HL-60 (cell line): ENCODE measurements around the gene BACE1-AS.

Experiments
- DNase-seq, 2 experiments: peaks; one replicate each; pipeline ENCODE4 v3.0.0-alpha.2; 2010 to 2020; ENCODE audit warnings: low read depth in 1 of 2, low spot score in 1 of 2
- H3K27ac ChIP-seq: fragments of 250-450 bp; sonication (Bioruptor Pico); replicated peaks from 2 replicates; pipeline ENCODE4 v1.5.1; 2020; ENCODE audit warnings: mild to moderate bottlenecking, moderate library complexity
- H3K27me3 ChIP-seq: fragments of 250-450 bp; sonication (Bioruptor Pico); 2 replicates; pipeline ENCODE4 v1.5.1; 2021; ENCODE audit warnings: mild to moderate bottlenecking, moderate library complexity; ENCODE audit not compliant: insufficient read depth, poor library complexity, severe bottlenecking
- H3K4me3 ChIP-seq: replicated peaks from 2 replicates; pipeline ENCODE4 v1.5.1; 2011; ENCODE audit warnings: mild to moderate bottlenecking, control low read depth, low read length; ENCODE audit not compliant: insufficient read depth
- GABPA ChIP-seq: IDR thresholded peaks from 2 replicates; pipeline ENCODE4 v1.6.1; 2012; ENCODE audit warnings: low read depth
- POLR2AphosphoS5 ChIP-seq: IDR thresholded peaks from 2 replicates; pipeline ENCODE4 v1.6.1; 2012; ENCODE audit warnings: low read depth
- SPI1 ChIP-seq: IDR thresholded peaks from 2 replicates; pipeline ENCODE4 v1.6.1; 2012; ENCODE audit warnings: low read depth, mild to moderate bottlenecking, borderline replicate concordance
- TF ChIP-seq, protein P1 (sequence below): IDR thresholded peaks from 2 replicates; pipeline ENCODE4 v1.6.1; 2012; ENCODE audit warnings: low read depth; ENCODE audit not compliant: insufficient replicate concordance
- TF ChIP-seq, protein P2 (sequence below): IDR thresholded peaks from one replicate; pipeline ENCODE4 v1.5.1; 2011; ENCODE audit warnings: low read length, control low read depth, inconsistent platforms; ENCODE audit not compliant: insufficient read depth

The BACE1-AS gene

DNA sequence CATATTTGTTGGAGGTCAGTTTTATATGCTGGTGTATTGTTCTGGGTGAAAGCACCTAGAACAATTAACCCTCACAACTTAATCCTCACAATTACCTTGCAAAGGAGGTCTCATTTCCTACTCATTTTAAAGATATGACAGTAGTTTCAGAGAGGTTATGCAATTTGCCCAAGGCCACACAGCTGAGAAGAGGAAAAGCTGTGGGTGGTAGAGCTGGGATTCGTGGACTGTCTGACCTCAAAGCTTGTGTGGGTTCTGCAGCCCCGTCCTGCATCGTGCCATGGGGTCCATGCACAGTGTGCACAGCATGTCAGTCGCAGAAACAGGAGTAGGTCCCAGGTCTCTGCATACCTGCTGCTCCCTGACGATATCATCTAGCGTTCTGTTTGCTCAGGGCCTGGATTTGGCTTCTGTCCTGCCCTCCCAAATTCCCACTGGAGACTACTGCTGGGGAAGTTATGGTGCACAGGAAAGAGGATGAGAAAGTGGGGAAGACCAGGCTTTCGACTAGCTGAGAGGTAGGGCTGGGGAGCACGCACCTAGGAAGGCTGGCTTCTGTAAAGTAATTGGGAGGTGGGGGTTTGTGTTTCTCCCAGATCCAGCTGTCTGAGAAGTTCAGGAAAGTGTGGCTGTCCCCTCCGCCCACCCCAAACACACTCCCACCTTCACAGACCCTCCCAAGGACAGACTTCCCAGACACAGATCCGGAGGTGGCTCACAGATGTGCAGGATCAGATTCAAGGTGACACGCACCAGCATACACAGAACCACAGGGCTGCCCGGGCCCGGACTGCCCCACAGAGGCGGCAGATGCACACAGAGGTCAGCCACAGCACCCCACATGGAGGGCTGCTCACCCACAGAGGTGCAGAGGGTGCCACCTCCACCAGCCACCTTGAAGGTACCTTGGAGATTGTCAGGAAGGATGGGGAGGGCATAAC, 23.0 kb downstream of the BACE1-AS start:
- TF ChIP-seq SPI1, result no peak
- no peak for TF ChIP-seq GABPA
- TF ChIP-seq, protein P1, sequence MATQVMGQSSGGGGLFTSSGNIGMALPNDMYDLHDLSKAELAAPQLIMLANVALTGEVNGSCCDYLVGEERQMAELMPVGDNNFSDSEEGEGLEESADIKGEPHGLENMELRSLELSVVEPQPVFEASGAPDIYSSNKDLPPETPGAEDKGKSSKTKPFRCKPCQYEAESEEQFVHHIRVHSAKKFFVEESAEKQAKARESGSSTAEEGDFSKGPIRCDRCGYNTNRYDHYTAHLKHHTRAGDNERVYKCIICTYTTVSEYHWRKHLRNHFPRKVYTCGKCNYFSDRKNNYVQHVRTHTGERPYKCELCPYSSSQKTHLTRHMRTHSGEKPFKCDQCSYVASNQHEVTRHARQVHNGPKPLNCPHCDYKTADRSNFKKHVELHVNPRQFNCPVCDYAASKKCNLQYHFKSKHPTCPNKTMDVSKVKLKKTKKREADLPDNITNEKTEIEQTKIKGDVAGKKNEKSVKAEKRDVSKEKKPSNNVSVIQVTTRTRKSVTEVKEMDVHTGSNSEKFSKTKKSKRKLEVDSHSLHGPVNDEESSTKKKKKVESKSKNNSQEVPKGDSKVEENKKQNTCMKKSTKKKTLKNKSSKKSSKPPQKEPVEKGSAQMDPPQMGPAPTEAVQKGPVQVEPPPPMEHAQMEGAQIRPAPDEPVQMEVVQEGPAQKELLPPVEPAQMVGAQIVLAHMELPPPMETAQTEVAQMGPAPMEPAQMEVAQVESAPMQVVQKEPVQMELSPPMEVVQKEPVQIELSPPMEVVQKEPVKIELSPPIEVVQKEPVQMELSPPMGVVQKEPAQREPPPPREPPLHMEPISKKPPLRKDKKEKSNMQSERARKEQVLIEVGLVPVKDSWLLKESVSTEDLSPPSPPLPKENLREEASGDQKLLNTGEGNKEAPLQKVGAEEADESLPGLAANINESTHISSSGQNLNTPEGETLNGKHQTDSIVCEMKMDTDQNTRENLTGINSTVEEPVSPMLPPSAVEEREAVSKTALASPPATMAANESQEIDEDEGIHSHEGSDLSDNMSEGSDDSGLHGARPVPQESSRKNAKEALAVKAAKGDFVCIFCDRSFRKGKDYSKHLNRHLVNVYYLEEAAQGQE, result no peak
- DNase-seq, result no peak
- Histone ChIP-seq H3K27ac (no peak overlapping the region), H3K27me3 (peaks cover 10% of the 10 kb centered on the region), H3K4me3 (no peak overlapping the region)

DNA sequence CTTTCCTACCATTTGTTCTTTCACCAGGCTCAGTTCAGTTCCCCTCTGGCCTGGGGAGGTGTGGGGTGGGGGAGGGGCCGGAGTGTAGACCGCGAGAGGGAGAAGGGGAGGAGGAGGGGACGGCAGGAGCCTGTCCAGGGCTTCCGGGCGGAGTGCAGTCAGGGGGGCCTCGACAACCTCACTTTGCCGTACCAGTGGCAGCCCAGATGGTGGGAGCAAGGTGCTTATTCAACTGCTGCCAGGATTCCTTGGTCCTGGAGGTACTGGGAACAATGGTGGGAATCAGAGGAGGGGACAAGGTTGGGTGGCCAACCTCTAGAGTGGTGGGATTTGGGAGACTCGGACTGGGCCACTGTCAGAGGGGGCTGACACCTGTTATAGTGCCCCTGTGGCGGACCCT, 23.7 kb downstream of the BACE1-AS start:
- H3K27ac ChIP-seq, result no peak overlapping the region
- TF ChIP-seq, protein P1, result no peak
- no peak for TF ChIP-seq GABPA
- TF ChIP-seq SPI1, result no peak
- TF ChIP-seq, protein P2, sequence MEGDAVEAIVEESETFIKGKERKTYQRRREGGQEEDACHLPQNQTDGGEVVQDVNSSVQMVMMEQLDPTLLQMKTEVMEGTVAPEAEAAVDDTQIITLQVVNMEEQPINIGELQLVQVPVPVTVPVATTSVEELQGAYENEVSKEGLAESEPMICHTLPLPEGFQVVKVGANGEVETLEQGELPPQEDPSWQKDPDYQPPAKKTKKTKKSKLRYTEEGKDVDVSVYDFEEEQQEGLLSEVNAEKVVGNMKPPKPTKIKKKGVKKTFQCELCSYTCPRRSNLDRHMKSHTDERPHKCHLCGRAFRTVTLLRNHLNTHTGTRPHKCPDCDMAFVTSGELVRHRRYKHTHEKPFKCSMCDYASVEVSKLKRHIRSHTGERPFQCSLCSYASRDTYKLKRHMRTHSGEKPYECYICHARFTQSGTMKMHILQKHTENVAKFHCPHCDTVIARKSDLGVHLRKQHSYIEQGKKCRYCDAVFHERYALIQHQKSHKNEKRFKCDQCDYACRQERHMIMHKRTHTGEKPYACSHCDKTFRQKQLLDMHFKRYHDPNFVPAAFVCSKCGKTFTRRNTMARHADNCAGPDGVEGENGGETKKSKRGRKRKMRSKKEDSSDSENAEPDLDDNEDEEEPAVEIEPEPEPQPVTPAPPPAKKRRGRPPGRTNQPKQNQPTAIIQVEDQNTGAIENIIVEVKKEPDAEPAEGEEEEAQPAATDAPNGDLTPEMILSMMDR, result no peak
- TF ChIP-seq POLR2AphosphoS5, result no peak
- DNase-seq, result peak; percentile 43 to 52
- peaks cover 10% of the 10 kb centered on the region for H3K27me3 ChIP-seq
- peak overlapping the region; percentile 57; the same call in 1 of the 2 replicates for H3K4me3 ChIP-seq

DNA sequence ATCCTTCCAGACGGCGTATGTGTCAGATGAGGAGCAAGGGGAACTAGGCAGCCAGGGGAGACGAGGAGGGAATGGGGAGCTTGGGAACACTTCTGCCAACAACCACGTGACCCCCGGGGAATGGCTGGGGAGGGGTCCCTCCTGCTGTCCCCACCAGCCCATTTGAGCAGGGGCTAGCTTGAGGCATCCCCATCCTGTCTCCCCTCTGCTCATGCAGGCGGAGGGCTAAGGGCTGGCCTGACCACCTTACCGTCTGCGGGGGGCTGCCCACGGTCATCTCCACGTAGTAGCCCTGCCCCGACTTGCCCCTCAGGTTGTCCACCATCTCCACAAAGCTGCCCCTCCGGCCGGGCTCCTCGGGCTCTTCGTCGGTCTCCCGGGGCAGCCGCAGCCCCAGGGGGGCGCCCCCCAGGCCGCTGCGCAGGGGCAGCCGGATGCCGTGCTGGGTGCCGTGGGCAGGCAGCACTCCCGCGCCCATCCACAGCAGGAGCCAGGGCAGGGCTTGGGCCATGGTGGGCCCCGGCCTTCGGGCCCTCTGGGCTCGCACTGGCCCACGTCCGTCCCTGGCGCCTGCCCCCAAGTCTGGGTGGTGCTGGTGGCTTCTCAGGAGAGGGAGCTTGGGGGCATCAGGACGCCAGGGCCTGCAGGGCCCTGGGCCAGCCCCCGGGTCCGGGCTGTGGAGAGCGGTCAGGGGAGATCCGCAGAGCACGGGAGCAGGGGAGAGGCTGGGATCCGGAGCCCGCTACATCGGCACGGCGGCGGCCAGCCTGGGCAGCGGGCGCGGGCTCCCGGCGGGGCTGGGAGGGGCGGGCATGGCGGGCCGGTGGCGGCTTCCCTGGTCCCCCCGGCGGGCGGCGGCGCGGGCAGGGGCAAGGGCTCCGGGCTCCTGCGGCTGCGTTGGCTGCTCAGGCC, 24.4 kb downstream of the BACE1-AS start:
- TF ChIP-seq GABPA (no peak), SPI1 (no peak), POLR2AphosphoS5 (no peak)
- TF ChIP-seq, protein P2, result no peak
- TF ChIP-seq, protein P1, result no peak
- Histone ChIP-seq H3K27me3 (peaks cover 10% of the 10 kb centered on the region), H3K27ac (no peak overlapping the region), H3K4me3 (peak overlapping the region; percentile 57)
- DNase-seq, result no peak
